ENCODE results near the gene LRRC43. TPM values are rescaled to one million over a fixed set of nuclear protein-coding genes. Genes with fewer than 3 reads are reported as not detected.

The LRRC43 gene
- total and polyA plus RNA-seq, 2 donors (not counting 1 experiment from before 2014, with no cell fraction given), result 0.61 to 3.6 TPM

- H3K36me3 ChIP-seq (ENCODE audit: control insufficient read depth, insufficient read depth, low read length), result no peaks in the 10 kb centered on the region
- no peak overlapping the region for H3K27ac ChIP-seq (ENCODE audit: insufficient read depth, low read length)
- H2AFZ ChIP-seq (ENCODE audit: low read length), result no peak overlapping the region
- H3K27me3 ChIP-seq (ENCODE audit: control insufficient read depth, insufficient read depth, low read length), result no peaks in the 10 kb centered on the region
- no peaks in the 10 kb centered on the region for H3K79me2 ChIP-seq (ENCODE audit: control insufficient read depth, insufficient read depth, low read length)
- no peaks in the 10 kb centered on the region for H4K20me1 ChIP-seq (ENCODE audit: control insufficient read depth, extremely low read depth, insufficient read depth, low read length)
- H3K9me3 ChIP-seq (ENCODE audit: control insufficient read depth, insufficient read depth, low read depth, low read length), result no peaks in the 10 kb centered on the region
- H3K4me1 ChIP-seq (ENCODE audit: control insufficient read depth, extremely low read depth, insufficient read depth, low read length), result no peaks in the 10 kb centered on the region
- TF ChIP-seq CTCF (conservative IDR thresholded peaks at IDR 0.05 in 1 of 2, IDR thresholded peaks at IDR 0.05 in 1 of 2; ENCODE audit: low read depth in 1 of 2, low read length in 2 of 2), result no peak
- TF ChIP-seq EZH2 (IDR thresholded peaks at IDR 0.05; ENCODE audit: low read length, missing control alignments), result no peak
- H3K9ac ChIP-seq (ENCODE audit: insufficient read depth, low read length), result no peak overlapping the region
- no peak overlapping the region for H3K4me3 ChIP-seq (replicated peaks in 1 of 4; ENCODE audit: control extremely low read depth in 1 of 4, insufficient read depth in 1 of 4, low read depth in 3 of 4, low read length in 4 of 4)
- no peak for DNase-seq (ENCODE audit: low read depth in 2 of 2)
- no peak overlapping the region for H3K4me2 ChIP-seq (ENCODE audit: extremely low read depth, insufficient read depth, low read length)
These were observed 12.5 kb downstream of the LRRC43 start for GRCh38 chr12:122195405-122195804.

- no peaks in the 10 kb centered on the region for H4K20me1 ChIP-seq (ENCODE audit: control insufficient read depth, extremely low read depth, insufficient read depth, low read length)
- no peaks in the 10 kb centered on the region for H3K27me3 ChIP-seq (ENCODE audit: control insufficient read depth, insufficient read depth, low read length)
- no peak overlapping the region for H3K4me2 ChIP-seq (ENCODE audit: extremely low read depth, insufficient read depth, low read length)
- H3K4me1 ChIP-seq (ENCODE audit: control insufficient read depth, extremely low read depth, insufficient read depth, low read length), result no peaks in the 10 kb centered on the region
- no peak overlapping the region for H3K9ac ChIP-seq (ENCODE audit: insufficient read depth, low read length)
- no peak overlapping the region for H3K27ac ChIP-seq (ENCODE audit: insufficient read depth, low read length)
- no peaks in the 10 kb centered on the region for H3K36me3 ChIP-seq (ENCODE audit: control insufficient read depth, insufficient read depth, low read length)
- H3K4me3 ChIP-seq (replicated peaks in 1 of 4; ENCODE audit: control extremely low read depth in 1 of 4, insufficient read depth in 1 of 4, low read depth in 3 of 4, low read length in 4 of 4), result no peak overlapping the region
- no peaks in the 10 kb centered on the region for H3K79me2 ChIP-seq (ENCODE audit: control insufficient read depth, insufficient read depth, low read length)
- no peak for DNase-seq (ENCODE audit: low read depth in 2 of 2)
- no peak for TF ChIP-seq EZH2 (IDR thresholded peaks at IDR 0.05; ENCODE audit: low read length, missing control alignments)
- TF ChIP-seq CTCF (conservative IDR thresholded peaks at IDR 0.05 in 1 of 2, IDR thresholded peaks at IDR 0.05 in 1 of 2; ENCODE audit: low read depth in 1 of 2, low read length in 2 of 2), result no peak
- no peaks in the 10 kb centered on the region for H3K9me3 ChIP-seq (ENCODE audit: control insufficient read depth, insufficient read depth, low read depth, low read length)
- no peak overlapping the region for H2AFZ ChIP-seq (ENCODE audit: low read length)
These were observed 14.7 kb downstream of the LRRC43 start for GRCh38 chr12:122197612-122197966.

DNA sequence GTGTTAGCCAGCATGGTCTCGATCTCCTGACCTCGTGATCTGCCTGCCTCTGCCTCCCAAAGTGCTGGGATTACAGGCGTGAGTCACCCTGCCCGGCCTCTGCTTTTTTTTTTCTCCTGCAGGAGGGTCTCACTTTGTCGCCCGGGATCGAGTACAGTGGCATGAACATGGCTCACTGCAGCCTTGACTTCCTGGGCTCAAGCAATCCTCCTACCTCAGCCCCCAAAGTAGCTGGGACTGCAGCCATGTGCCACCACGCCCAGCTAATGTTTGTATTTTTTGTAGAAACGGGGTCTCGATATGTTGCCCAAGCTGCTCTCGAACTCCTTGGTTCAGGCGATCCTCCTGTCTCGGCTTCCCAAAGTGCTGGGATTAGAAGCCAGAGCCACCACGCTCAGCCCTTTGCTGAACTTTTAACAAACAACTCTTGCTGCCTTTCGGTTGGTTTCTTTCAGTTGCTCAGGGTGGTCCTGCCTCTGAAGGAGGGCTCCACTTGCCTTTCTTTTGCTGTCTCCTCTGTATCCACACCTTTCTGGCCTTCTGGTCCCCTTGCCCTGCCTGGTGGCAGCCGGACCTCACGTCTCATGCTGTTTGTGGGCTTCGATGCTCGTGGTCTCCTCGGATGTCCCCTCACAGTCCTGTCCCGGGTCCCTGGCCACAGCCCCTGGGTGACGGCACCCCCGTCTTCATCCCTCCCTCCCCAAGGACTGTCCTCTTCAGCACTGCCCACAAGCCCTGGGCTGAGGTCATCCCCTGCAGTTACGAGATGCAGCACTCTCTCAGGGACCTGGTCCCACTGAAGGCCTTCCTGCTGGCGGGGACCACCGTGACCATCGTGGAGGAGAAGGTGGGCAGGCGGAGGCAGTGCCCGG lies 16.8 kb downstream of the LRRC43 start:
- H3K79me2 ChIP-seq (ENCODE audit: control insufficient read depth, insufficient read depth, low read length), result no peaks in the 10 kb centered on the region
- H3K9ac ChIP-seq (ENCODE audit: insufficient read depth, low read length), result no peak overlapping the region
- H3K9me3 ChIP-seq (ENCODE audit: control insufficient read depth, insufficient read depth, low read depth, low read length), result no peaks in the 10 kb centered on the region
- H3K27ac ChIP-seq (ENCODE audit: insufficient read depth, low read length), result no peak overlapping the region
- H3K4me3 ChIP-seq (replicated peaks in 1 of 4; ENCODE audit: control extremely low read depth in 1 of 4, insufficient read depth in 1 of 4, low read depth in 3 of 4, low read length in 4 of 4), result no peak overlapping the region
- H4K20me1 ChIP-seq (ENCODE audit: control insufficient read depth, extremely low read depth, insufficient read depth, low read length), result no peaks in the 10 kb centered on the region
- H3K4me1 ChIP-seq (ENCODE audit: control insufficient read depth, extremely low read depth, insufficient read depth, low read length), result no peaks in the 10 kb centered on the region
- peaks cover 7% of the 10 kb centered on the region for H3K27me3 ChIP-seq (ENCODE audit: control insufficient read depth, insufficient read depth, low read length)
- no peak overlapping the region for H2AFZ ChIP-seq (ENCODE audit: low read length)
- H3K4me2 ChIP-seq (ENCODE audit: extremely low read depth, insufficient read depth, low read length), result no peak overlapping the region
- no peak for TF ChIP-seq CTCF (conservative IDR thresholded peaks at IDR 0.05 in 1 of 2, IDR thresholded peaks at IDR 0.05 in 1 of 2; ENCODE audit: low read depth in 1 of 2, low read length in 2 of 2)
- no peak for TF ChIP-seq EZH2 (IDR thresholded peaks at IDR 0.05; ENCODE audit: low read length, missing control alignments)
- H3K36me3 ChIP-seq (ENCODE audit: control insufficient read depth, insufficient read depth, low read length), result no peaks in the 10 kb centered on the region
- DNase-seq (ENCODE audit: low read depth in 2 of 2), result no peak
